SK-N-SH treated with all-trans-retinoic acid at 6 μM for 48 hours (cell line): ENCODE data around the gene TTC38.
"Not testable (repeated sequence)": the region's sequence is repeated elsewhere in the genome, so short reads cannot be mapped to it uniquely, and the experiment has no call there.

Experiments used
- ATAC-seq: fragments of 200-7000 bp; cut with Tn5 transposase; 3 replicates; pipeline ENCODE4 v1.9.1; 2020; ENCODE audit warnings: mild to moderate bottlenecking, moderate library complexity
- ARNTL ChIP-seq: fragments of 450-650 bp; formaldehyde crosslinking; IDR thresholded peaks from 2 replicates; pipeline ENCODE4 v1.5.0; 2020; ENCODE audit warnings: low read depth, mild to moderate bottlenecking, moderate library complexity, borderline replicate concordance
- BACH2 ChIP-seq: fragments of 250-450 bp; sonication (Bioruptor Pico); IDR thresholded peaks from 2 replicates; pipeline ENCODE4 v1.9.0; 2021; ENCODE audit warnings: mild to moderate bottlenecking, borderline replicate concordance
- CSDC2 ChIP-seq: fragments of 250-450 bp; sonication (Bioruptor Pico); IDR thresholded peaks from 2 replicates; pipeline ENCODE4 v1.5.0; 2020; ENCODE audit warnings: mild to moderate bottlenecking, moderate library complexity
- CSRNP3 ChIP-seq: fragments of 250-450 bp; sonication (Bioruptor Pico); IDR thresholded peaks from 2 replicates; pipeline ENCODE4 v1.5.1; 2021; ENCODE audit warnings: mild to moderate bottlenecking, moderate library complexity
- ESRRG ChIP-seq: fragments of 250-450 bp; sonication (Bioruptor Pico); IDR thresholded peaks from 2 replicates; pipeline ENCODE4 v1.6.1; 2021; ENCODE audit warnings: mild to moderate bottlenecking
- GLIS3 ChIP-seq: fragments of 250-450 bp; sonication (Bioruptor Pico); IDR thresholded peaks from 2 replicates; pipeline ENCODE4 v1.5.0; 2020; ENCODE audit warnings: mild to moderate bottlenecking, moderate library complexity
- ISL1 ChIP-seq: fragments of 250-450 bp; sonication (Bioruptor Pico); IDR thresholded peaks from 2 replicates; pipeline ENCODE4 v2.1.2; 2022; ENCODE audit warnings: mild to moderate bottlenecking, moderate library complexity
- OSR1 ChIP-seq: fragments of 250-450 bp; sonication (Bioruptor Pico); IDR thresholded peaks from 2 replicates; pipeline ENCODE4 v1.8.0; 2022; ENCODE audit warnings: moderate library complexity, mild to moderate bottlenecking, inconsistent platforms
- PATZ1 ChIP-seq: fragments of 250-450 bp; sonication (Bioruptor Pico); IDR thresholded peaks from 2 replicates; pipeline ENCODE4 v1.8.0; 2020; ENCODE audit warnings: mild to moderate bottlenecking, moderate library complexity, borderline replicate concordance
- PPARA ChIP-seq: fragments of 250-450 bp; sonication (Bioruptor Pico); IDR thresholded peaks from 2 replicates; pipeline ENCODE4 v1.5.0; 2020; ENCODE audit warnings: mild to moderate bottlenecking, borderline replicate concordance
- RARB ChIP-seq: fragments of 250-450 bp; sonication (Bioruptor Pico); IDR thresholded peaks from 2 replicates; pipeline ENCODE4 v1.8.0; 2021; ENCODE audit warnings: mild to moderate bottlenecking, moderate library complexity
- SNAI2 ChIP-seq: fragments of 250-450 bp; sonication (Bioruptor Pico); IDR thresholded peaks from 2 replicates; pipeline ENCODE4 v1.5.0; 2020; ENCODE audit warnings: mild to moderate bottlenecking, moderate library complexity
- TCF4 ChIP-seq: fragments of 250-450 bp; sonication (Bioruptor Pico); IDR thresholded peaks from 2 replicates; pipeline ENCODE4 v1.8.0; 2021; ENCODE audit warnings: mild to moderate bottlenecking, moderate library complexity, borderline replicate concordance
- TOX ChIP-seq: fragments of 250-450 bp; sonication (Bioruptor Pico); IDR thresholded peaks from 2 replicates; pipeline ENCODE4 v1.8.0; 2021; ENCODE audit warnings: mild to moderate bottlenecking, moderate library complexity, borderline replicate concordance
- TSHZ2 ChIP-seq: fragments of 250-450 bp; sonication (Bioruptor Pico); IDR thresholded peaks from 2 replicates; pipeline ENCODE4 v1.5.0; 2020; ENCODE audit warnings: mild to moderate bottlenecking, moderate library complexity
- ZC3H10 ChIP-seq: fragments of 250-450 bp; sonication (Bioruptor Pico); IDR thresholded peaks from 2 replicates; pipeline ENCODE4 v1.5.1; 2021; ENCODE audit warnings: mild to moderate bottlenecking, moderate library complexity
- ZFP3 ChIP-seq: fragments of 250-450 bp; sonication (Bioruptor Pico); IDR thresholded peaks from 2 replicates; pipeline ENCODE4 v1.5.0; 2020; ENCODE audit warnings: mild to moderate bottlenecking, moderate library complexity
- ZFP30 ChIP-seq: fragments of 450-650 bp; formaldehyde crosslinking; IDR thresholded peaks from 2 replicates; pipeline ENCODE4 v1.5.0; 2022; ENCODE audit warnings: mild to moderate bottlenecking, moderate library complexity
- ZNF565 ChIP-seq: fragments of 450-650 bp; formaldehyde crosslinking; conservative IDR thresholded peaks from 2 replicates; pipeline ENCODE4 v1.5.0; 2020; ENCODE audit warnings: low read depth, mild to moderate bottlenecking, moderate library complexity
- ZNF70 ChIP-seq: fragments of 450-650 bp; formaldehyde crosslinking; IDR thresholded peaks from 2 replicates; pipeline ENCODE4 v1.5.0; 2020; ENCODE audit warnings: mild to moderate bottlenecking, moderate library complexity
- ZNF8 ChIP-seq: fragments of 450-650 bp; formaldehyde crosslinking; IDR thresholded peaks from 2 replicates; pipeline ENCODE4 v1.5.0; 2020; ENCODE audit warnings: mild to moderate bottlenecking, moderate library complexity

Gene TTC38

GRCh38 chr22:46262449-46263215, 5.2 kb upstream of the TTC38 start:
- TF ChIP-seq ISL1 (CRISPR knock-in tag) (no peak), ZNF70 (CRISPR knock-in tag) (no peak), OSR1 (no peak), CSRNP3 (CRISPR knock-in tag) (no peak), RARB (CRISPR knock-in tag) (no peak), TCF4 (CRISPR knock-in tag) (no peak), BACH2 (CRISPR knock-in tag) (no peak), PPARA (no peak)
- TF ChIP-seq, all 23 proteins: peak for 0
- no peak for ATAC-seq

GRCh38 chr22:46263216-46263590, 4.6 kb upstream of the TTC38 start, which contains the start of gene PKDREJ:
PKDREJ (minus strand) TSS chr22:46263343; CDS start chr22:46263322, 21 bp downstream.
- ATAC-seq: no peak
- no peak for TF ChIP-seq ZFP3
- TF ChIP-seq PPARA: no peak
- no peak for TF ChIP-seq ZFP30 (CRISPR knock-in tag)
- no peak for TF ChIP-seq ARNTL (CRISPR knock-in tag)
- no peak for TF ChIP-seq ZNF8 (CRISPR knock-in tag)
- no peak for TF ChIP-seq ZNF565 (CRISPR knock-in tag)
- TF ChIP-seq GLIS3 (CRISPR knock-in tag): no peak
- no peak for TF ChIP-seq ISL1 (CRISPR knock-in tag)
- TF ChIP-seq ZC3H10 (CRISPR knock-in tag): no peak
- TF ChIP-seq CSDC2 (CRISPR knock-in tag): no peak
- no peak for TF ChIP-seq ZNF70 (CRISPR knock-in tag)
- TF ChIP-seq CSRNP3 (CRISPR knock-in tag): no peak
- no peak for TF ChIP-seq OSR1
- no peak for TF ChIP-seq ESRRG
- TF ChIP-seq, all 23 proteins: peak for 0

GRCh38 chr22:46264520-46264919, 3.3 kb upstream of the TTC38 start:
- not testable (repeated sequence) for ATAC-seq

GRCh38 chr22:46265627-46266026, 2.2 kb upstream of the TTC38 start:
- not testable (repeated sequence) for ATAC-seq

GRCh38 chr22:46269564-46269963, 1.8 kb downstream of the TTC38 start:
- TF ChIP-seq CSRNP3 (CRISPR knock-in tag) (no peak), ZNF565 (CRISPR knock-in tag) (no peak), PATZ1 (no peak), ZFP30 (CRISPR knock-in tag) (no peak), OSR1 (no peak), CSDC2 (CRISPR knock-in tag) (no peak), RARB (CRISPR knock-in tag) (no peak), BACH2 (CRISPR knock-in tag) (no peak), PPARA (no peak), TCF4 (CRISPR knock-in tag) (no peak), ZNF8 (CRISPR knock-in tag) (no peak), SNAI2 (CRISPR knock-in tag) (no peak), ISL1 (CRISPR knock-in tag) (no peak), TSHZ2 (no peak), ZNF70 (CRISPR knock-in tag) (no peak), TOX (CRISPR knock-in tag) (no peak)
- no peak for ATAC-seq
